ENCODE results near the gene PDE11A. TPM values are rescaled to one million over a fixed set of nuclear protein-coding genes. Genes with fewer than 3 reads are reported as not detected.

Gene PDE11A
- total and polyA plus RNA-seq, 4 experiments from 2014 or later = not detected

GRCh38 chr2:177989029-177989885 lies 83.3 kb downstream of the PDE11A start:
- DNase-seq = no peak
- Mint-ChIP-seq H3K27me3 (peaks cover 0 to 10% of the 10 kb centered on the region in 2 donors), H3K36me3 (no peaks in the 10 kb centered on the region), H3K4me3 (no peak overlapping the region), H3K9me3 (no peaks in the 10 kb centered on the region), H3K4me1 (no peaks in the 10 kb centered on the region), H3K27ac (no peak overlapping the region)
- Histone ChIP-seq H3K9me3 (ENCODE audit: control insufficient read depth in 1 of 2, low read length in 2 of 2) (no peaks in the 10 kb centered on the region), H3K4me1 (ENCODE audit: insufficient read depth, low read length) (no peaks in the 10 kb centered on the region), H3K27me3 (ENCODE audit: insufficient read depth, low read length) (no peaks in the 10 kb centered on the region), H3K4me3 (ENCODE audit: low read length in 2 of 2) (no peak overlapping the region), H3K27ac (ENCODE audit: low read depth, low read length) (no peak overlapping the region), H3K36me3 (ENCODE audit: insufficient read depth, low read length) (no peaks in the 10 kb centered on the region)
- POLR2A ChIA-PET (ENCODE audit: partially characterized antibody) = no interaction called here
- intact Hi-C loops (cut with micrococcal nuclease) = no loop called here
- CTCF ChIA-PET (ENCODE audit: partially characterized antibody) = no interaction called here

- H3K4me1 Mint-ChIP-seq = no peaks in the 10 kb centered on the region
- peaks cover 2 to 7% of the 10 kb centered on the region in 2 donors for H3K27me3 Mint-ChIP-seq
- ChIA-PET CTCF (ENCODE audit: partially characterized antibody) (interaction anchor here (2.5 kb wide), 1 partner anchor 9 kb away, joined by 14 read pairs; no protein-coding TSS in a partner anchor), POLR2A (ENCODE audit: partially characterized antibody) (no interaction called here)
- no peak for DNase-seq
- intact Hi-C loops (cut with micrococcal nuclease) = loop anchor here (5.0 kb wide), 1 partner anchor 212 kb away; no protein-coding TSS in a partner anchor
- no peak overlapping the region for H3K4me3 ChIP-seq (ENCODE audit: low read length in 2 of 2)
- no peaks in the 10 kb centered on the region for H3K9me3 ChIP-seq (ENCODE audit: control insufficient read depth in 1 of 2, low read length in 2 of 2)
- no peak overlapping the region for H3K27ac ChIP-seq (ENCODE audit: low read depth, low read length)
- H3K4me3 Mint-ChIP-seq = no peak overlapping the region
- H3K9me3 Mint-ChIP-seq = no peaks in the 10 kb centered on the region
- H3K36me3 Mint-ChIP-seq = no peaks in the 10 kb centered on the region
- H3K27me3 ChIP-seq (ENCODE audit: insufficient read depth, low read length) = no peaks in the 10 kb centered on the region
- no peaks in the 10 kb centered on the region for H3K36me3 ChIP-seq (ENCODE audit: insufficient read depth, low read length)
- H3K4me1 ChIP-seq (ENCODE audit: insufficient read depth, low read length) = no peaks in the 10 kb centered on the region
- no peak overlapping the region for H3K27ac Mint-ChIP-seq
Observed at GRCh38 chr2:177984749-177985148, 87.8 kb downstream of the PDE11A start.

DNA sequence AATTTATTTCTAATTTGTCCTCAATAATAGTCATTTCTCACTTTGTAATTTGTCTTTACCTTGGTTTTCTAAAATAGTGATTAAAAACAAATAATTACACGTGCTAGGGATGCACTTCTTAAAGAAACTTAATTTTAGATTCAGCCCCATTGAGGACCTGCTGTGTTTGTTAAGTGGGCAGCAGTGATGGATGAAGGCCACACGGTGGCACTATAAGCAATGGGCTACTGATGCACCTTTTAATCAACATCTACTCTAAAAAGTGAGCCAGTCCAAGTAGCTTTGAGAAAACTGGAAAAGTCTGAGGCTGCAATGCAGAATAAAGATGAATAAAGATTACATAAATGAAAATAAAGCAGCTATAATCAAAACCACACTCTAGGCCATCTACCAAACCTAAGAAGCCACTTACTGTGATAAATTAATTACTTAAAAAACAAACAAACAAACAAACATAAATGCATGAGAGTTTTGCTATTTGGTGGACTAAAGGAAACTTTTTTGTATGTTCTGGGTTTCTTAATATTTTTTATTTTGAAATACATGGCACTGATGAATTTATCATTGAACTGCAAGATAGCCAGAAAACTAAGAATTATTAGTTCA lies 89.3 kb downstream of the PDE11A start:
- no peaks in the 10 kb centered on the region for H3K9me3 ChIP-seq (ENCODE audit: control insufficient read depth in 1 of 2, low read length in 2 of 2)
- Mint-ChIP-seq H3K9me3 (no peaks in the 10 kb centered on the region), H3K27ac (no peak overlapping the region), H3K4me3 (no peak overlapping the region), H3K27me3 (peaks cover 2 to 7% of the 10 kb centered on the region in 2 donors), H3K36me3 (no peaks in the 10 kb centered on the region), H3K4me1 (no peaks in the 10 kb centered on the region)
- H3K4me1 ChIP-seq (ENCODE audit: insufficient read depth, low read length) = no peaks in the 10 kb centered on the region
- H3K36me3 ChIP-seq (ENCODE audit: insufficient read depth, low read length) = no peaks in the 10 kb centered on the region
- no peak overlapping the region for H3K27ac ChIP-seq (ENCODE audit: low read depth, low read length)
- no peaks in the 10 kb centered on the region for H3K27me3 ChIP-seq (ENCODE audit: insufficient read depth, low read length)
- intact Hi-C loops (cut with micrococcal nuclease) = loop anchor here (5.0 kb wide), 1 partner anchor 211 kb away; no protein-coding TSS in a partner anchor
- ChIA-PET CTCF (ENCODE audit: partially characterized antibody) (interaction anchor here (1.1 to 2.5 kb wide), 3 partner anchors 10 to 12 kb away, joined by 3 to 14 read pairs (median 6); no protein-coding TSS in a partner anchor), POLR2A (ENCODE audit: partially characterized antibody) (no interaction called here)
- H3K4me3 ChIP-seq (ENCODE audit: low read length in 2 of 2) = no peak overlapping the region
- no peak for DNase-seq

DNA sequence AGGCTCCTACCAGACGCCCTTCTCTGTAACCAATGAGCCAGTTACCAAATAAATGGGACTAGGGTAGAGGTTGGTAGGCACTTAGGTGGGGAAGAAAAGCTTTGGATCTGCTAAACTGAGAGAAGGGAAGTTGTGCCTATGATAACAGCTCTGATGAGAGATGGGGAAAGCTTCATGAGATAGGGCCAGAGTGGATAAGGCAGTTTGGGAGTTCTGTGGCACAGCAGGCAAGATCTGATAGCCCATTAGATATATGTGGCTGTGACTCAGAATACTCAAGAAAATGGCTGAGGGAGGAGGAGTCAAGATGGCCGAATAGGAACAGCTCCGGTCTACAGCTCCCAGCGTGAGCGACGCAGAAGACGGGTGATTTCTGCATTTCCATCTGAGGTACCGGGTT lies 99.8 kb downstream of the PDE11A start:
- H3K4me3 ChIP-seq (ENCODE audit: low read length in 2 of 2) = no peak overlapping the region
- intact Hi-C loops (cut with micrococcal nuclease) = no loop called here
- H3K27ac ChIP-seq (ENCODE audit: low read depth, low read length) = no peak overlapping the region
- no peaks in the 10 kb centered on the region for H3K27me3 ChIP-seq (ENCODE audit: insufficient read depth, low read length)
- DNase-seq = no peak
- Mint-ChIP-seq H3K36me3 (no peaks in the 10 kb centered on the region), H3K4me3 (no peak overlapping the region), H3K4me1 (no peaks in the 10 kb centered on the region), H3K27ac (no peak overlapping the region), H3K9me3 (peaks cover 0 to 5% (median 0%) of the 10 kb centered on the region in 8 donors), H3K27me3 (peaks cover 0 to 6% of the 10 kb centered on the region in 2 donors)
- CTCF ChIA-PET (ENCODE audit: partially characterized antibody) = interaction anchor here (1.7 kb wide), 1 partner anchor 10 kb away, joined by 6 read pairs; no protein-coding TSS in a partner anchor
- no peaks in the 10 kb centered on the region for H3K4me1 ChIP-seq (ENCODE audit: insufficient read depth, low read length)
- no peaks in the 10 kb centered on the region for H3K9me3 ChIP-seq (ENCODE audit: control insufficient read depth in 1 of 2, low read length in 2 of 2)
- no peaks in the 10 kb centered on the region for H3K36me3 ChIP-seq (ENCODE audit: insufficient read depth, low read length)
- POLR2A ChIA-PET (ENCODE audit: partially characterized antibody) = no interaction called here

- intact Hi-C loops (cut with micrococcal nuclease) = no loop called here
- H3K27ac ChIP-seq (ENCODE audit: low read depth, low read length) = no peak overlapping the region
- H3K36me3 ChIP-seq (ENCODE audit: insufficient read depth, low read length) = no peaks in the 10 kb centered on the region
- Mint-ChIP-seq H3K9me3 (peaks cover 0 to 5% (median 0%) of the 10 kb centered on the region in 8 donors), H3K27ac (no peak overlapping the region), H3K4me1 (no peaks in the 10 kb centered on the region), H3K27me3 (peaks cover 0 to 6% of the 10 kb centered on the region in 2 donors), H3K4me3 (no peak overlapping the region), H3K36me3 (no peaks in the 10 kb centered on the region)
- no peak overlapping the region for H3K4me3 ChIP-seq (ENCODE audit: low read length in 2 of 2)
- H3K9me3 ChIP-seq (ENCODE audit: control insufficient read depth in 1 of 2, low read length in 2 of 2) = no peaks in the 10 kb centered on the region
- POLR2A ChIA-PET (ENCODE audit: partially characterized antibody) = no interaction called here
- H3K27me3 ChIP-seq (ENCODE audit: insufficient read depth, low read length) = no peaks in the 10 kb centered on the region
- no peak for DNase-seq
- no peaks in the 10 kb centered on the region for H3K4me1 ChIP-seq (ENCODE audit: insufficient read depth, low read length)
- CTCF ChIA-PET (ENCODE audit: partially characterized antibody) = interaction anchor here (1.7 kb wide), 1 partner anchor 11 kb away, joined by 6 read pairs; no protein-coding TSS in a partner anchor
Observed at GRCh38 chr2:177972123-177972522, 100.5 kb downstream of the PDE11A start.

DNA sequence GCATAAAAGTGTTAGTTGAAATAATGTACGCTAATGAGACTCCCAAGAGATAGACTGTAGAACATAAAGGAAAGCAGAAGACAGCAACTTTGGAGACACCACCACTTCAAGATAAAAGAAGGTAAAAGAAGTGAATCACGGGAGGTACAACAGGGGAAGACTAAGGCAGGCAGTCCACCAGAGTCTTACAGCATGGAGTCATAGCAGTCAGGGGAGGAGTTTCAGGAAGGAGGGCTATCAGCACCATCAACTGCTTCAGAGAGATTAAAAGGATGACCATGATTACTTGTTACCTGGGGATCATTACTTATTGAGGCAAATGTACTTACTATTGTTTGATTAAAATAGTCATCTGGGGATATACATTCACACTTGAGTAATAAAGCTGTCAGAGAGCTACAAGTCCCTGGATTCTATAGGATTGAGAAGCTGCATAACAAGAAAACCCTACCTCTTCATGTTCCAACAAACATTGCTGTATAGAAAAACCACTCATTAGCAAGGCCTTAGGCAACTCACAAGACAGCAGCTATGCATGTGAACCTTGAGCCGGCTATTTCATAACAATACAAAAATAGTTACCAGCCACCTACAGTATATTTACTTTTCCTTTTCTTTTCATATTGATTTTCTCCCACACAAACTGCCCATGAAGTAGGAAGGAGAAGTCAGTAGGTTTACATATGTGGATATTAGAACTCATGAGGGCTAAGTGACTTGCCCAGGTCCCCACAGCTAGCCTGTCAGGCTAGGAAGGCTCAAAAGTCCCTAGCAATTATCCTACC lies 101.7 kb downstream of the PDE11A start:
- H3K4me3 ChIP-seq (ENCODE audit: low read length in 2 of 2) = no peak overlapping the region
- intact Hi-C loops (cut with micrococcal nuclease) = no loop called here
- Mint-ChIP-seq H3K27me3 (peaks cover 0 to 6% of the 10 kb centered on the region in 2 donors), H3K36me3 (no peaks in the 10 kb centered on the region), H3K27ac (no peak overlapping the region), H3K4me1 (no peaks in the 10 kb centered on the region), H3K9me3 (peaks cover 0 to 5% (median 0%) of the 10 kb centered on the region in 8 donors), H3K4me3 (no peak overlapping the region)
- H3K4me1 ChIP-seq (ENCODE audit: insufficient read depth, low read length) = no peaks in the 10 kb centered on the region
- DNase-seq = no peak
- POLR2A ChIA-PET (ENCODE audit: partially characterized antibody) = no interaction called here
- no peak overlapping the region for H3K27ac ChIP-seq (ENCODE audit: low read depth, low read length)
- CTCF ChIA-PET (ENCODE audit: partially characterized antibody) = interaction anchor here (1.7 kb wide), 1 partner anchor 12 kb away, joined by 6 read pairs; no protein-coding TSS in a partner anchor
- no peaks in the 10 kb centered on the region for H3K9me3 ChIP-seq (ENCODE audit: control insufficient read depth in 1 of 2, low read length in 2 of 2)
- H3K36me3 ChIP-seq (ENCODE audit: insufficient read depth, low read length) = no peaks in the 10 kb centered on the region
- no peaks in the 10 kb centered on the region for H3K27me3 ChIP-seq (ENCODE audit: insufficient read depth, low read length)

- Histone ChIP-seq H3K27me3 (ENCODE audit: insufficient read depth, low read length) (no peaks in the 10 kb centered on the region), H3K4me3 (ENCODE audit: low read length in 2 of 2) (no peak overlapping the region), H3K4me1 (ENCODE audit: insufficient read depth, low read length) (no peaks in the 10 kb centered on the region), H3K27ac (ENCODE audit: low read depth, low read length) (no peak overlapping the region), H3K9me3 (ENCODE audit: control insufficient read depth in 1 of 2, low read length in 2 of 2) (no peaks in the 10 kb centered on the region), H3K36me3 (ENCODE audit: insufficient read depth, low read length) (no peaks in the 10 kb centered on the region)
- ChIA-PET POLR2A (ENCODE audit: partially characterized antibody) (no interaction called here), CTCF (ENCODE audit: partially characterized antibody) (no interaction called here)
- H3K4me3 Mint-ChIP-seq = no peak overlapping the region
- H3K4me1 Mint-ChIP-seq = no peaks in the 10 kb centered on the region
- H3K36me3 Mint-ChIP-seq = no peaks in the 10 kb centered on the region
- H3K27me3 Mint-ChIP-seq = peaks cover 0 to 6% of the 10 kb centered on the region in 2 donors
- H3K27ac Mint-ChIP-seq = no peak overlapping the region
- intact Hi-C loops (cut with micrococcal nuclease) = no loop called here
- H3K9me3 Mint-ChIP-seq = peaks cover 0 to 5% (median 0%) of the 10 kb centered on the region in 8 donors
- no peak for DNase-seq
Observed at GRCh38 chr2:177964892-177965291, 107.7 kb downstream of the PDE11A start.
